CD4-positive, alpha-beta T cell treated with Interleukin-4 for 1 hour (primary cell): Measurements from ENCODE around the gene MT1A.

Source experiments
- DNase-seq, 2 donors: peaks; one replicate each; pipeline ENCODE4 v3.0.0-alpha.2; 2020 to 2022

MT1A gene

DNA sequence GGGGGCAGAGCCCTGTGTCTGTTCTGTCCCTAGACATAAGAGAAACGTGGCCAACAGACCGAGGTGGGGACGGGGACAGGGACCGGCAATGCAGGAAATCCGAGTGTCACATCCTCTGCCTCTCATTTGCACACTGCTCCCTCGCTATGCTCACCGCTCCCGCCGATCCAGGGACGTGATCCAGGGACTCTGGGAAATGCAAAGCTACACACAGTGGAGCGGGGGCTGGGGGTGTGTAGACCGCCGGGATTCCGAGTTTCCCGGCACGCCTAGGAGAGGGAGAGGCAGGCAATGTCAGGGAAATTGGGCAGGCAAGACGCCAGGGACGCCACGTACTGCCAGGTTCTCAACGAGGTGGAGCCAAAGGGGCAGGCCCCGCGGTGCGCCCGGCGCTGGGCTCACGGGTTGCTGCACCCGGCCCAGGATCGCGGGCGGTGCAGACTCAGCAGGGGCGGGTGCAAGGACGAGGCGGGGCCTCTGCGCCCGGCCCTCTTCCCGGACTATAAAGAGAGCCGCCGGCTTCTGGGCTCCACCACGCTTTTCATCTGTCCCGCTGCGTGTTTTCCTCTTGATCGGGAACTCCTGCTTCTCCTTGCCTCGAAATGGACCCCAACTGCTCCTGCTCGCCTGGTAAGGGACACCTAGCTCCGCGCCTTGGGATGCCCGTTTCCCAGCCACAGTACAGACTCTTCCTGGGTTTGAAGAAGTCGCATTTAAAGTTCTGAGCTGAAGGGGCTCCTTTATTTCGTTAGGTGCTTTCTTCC is 43.7 kb downstream of the MT1A start, which contains the start of gene MT1X:
Gene MT1X, plus strand, starts transcription at position 532 of the 764 bp plus-strand sequence. Its CDS starts 71 bp downstream, at position 603.
- DNase-seq: peak; percentile 87 to 89

DNA sequence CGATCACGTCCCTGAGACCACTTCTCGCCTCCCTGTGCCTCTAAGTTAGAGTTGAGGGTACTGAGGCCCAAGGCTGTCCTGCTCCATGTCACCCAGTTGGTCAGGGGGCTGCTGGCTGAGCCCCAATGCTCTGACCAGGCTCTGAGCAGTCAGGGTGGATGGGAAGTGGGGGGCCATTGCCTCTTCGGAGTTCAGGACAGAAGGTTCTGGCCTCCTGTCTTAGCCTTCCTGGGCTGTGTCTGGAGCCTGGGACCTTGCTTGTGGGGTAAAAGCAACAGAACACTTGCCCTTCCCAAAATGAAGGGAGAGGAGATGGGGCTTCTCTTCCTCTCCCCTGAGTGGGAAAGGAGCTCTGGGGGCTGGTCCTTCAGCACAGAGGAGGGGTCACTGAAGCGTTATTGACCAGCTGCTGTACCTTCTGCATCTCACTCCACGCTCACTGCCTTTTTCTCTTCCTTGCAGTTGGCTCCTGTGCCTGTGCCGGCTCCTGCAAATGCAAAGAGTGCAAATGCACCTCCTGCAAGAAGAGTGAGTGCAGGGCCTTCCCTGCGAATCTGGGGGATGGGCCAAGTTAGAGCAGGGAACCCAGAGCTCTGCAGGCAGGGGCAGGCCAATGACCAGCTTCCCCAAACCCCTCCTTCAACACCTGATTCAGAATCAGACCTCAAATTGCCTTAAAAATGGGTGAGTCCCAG is 44.4 kb downstream of the MT1A start:
- DNase-seq: no peak

GRCh38 chr16:56683424-56684172 is 45.1 kb downstream of the MT1A start:
- no peak for DNase-seq

- DNase-seq: no peak
These were observed 45.9 kb downstream of the MT1A start for GRCh38 chr16:56684256-56684925.

- DNase-seq: no peak
These were observed 46.6 kb downstream of the MT1A start for GRCh38 chr16:56684926-56685590.

DNA sequence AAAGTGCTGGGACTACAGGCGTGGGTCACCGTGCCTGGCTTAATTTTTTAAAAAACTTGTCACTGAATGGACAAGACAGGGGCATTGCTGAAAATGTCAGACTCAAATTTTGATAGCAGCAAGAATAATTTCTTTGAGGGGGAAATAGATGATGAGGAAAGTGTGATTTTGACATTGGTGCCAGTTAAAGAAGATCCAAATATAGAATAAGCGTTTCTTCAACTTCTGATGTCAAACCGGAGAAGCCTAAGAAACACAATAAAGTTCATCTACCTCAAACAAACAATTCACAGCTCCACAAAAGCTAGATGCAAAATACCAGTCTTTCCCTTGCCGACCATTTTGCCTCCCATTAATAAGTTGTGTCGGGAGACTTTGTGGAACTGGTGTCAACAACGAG is 48.3 kb downstream of the MT1A start:
- no peak for DNase-seq

DNA sequence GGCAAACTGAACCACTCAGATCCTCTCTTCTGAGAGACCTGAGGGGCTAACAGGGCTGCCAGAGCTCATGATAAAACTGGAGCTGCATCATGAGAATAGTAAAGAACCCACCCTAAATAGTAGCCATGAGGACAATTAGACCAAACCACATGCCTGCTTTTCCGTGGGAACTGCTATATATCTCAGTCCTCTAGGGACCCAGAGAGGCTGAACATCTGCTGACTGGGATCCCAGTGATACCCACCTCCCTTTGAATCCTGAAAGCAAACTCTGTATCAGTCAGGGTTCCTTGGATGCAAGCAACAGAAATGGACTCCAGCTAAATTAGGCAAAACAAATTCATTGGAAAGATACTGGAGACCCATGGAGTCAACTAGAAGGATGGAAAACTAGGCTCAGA is 50.3 kb downstream of the MT1A start:
- DNase-seq: no peak

GRCh38 chr16:56689171-56689570 is 50.7 kb downstream of the MT1A start:
- no peak for DNase-seq
